ENCODE results near the gene KCTD1. TPM values are rescaled to one million over a fixed set of nuclear protein-coding genes. Genes with fewer than 3 reads are reported as not detected.

KCTD1 gene
- 15.3 TPM for polyA plus RNA-seq (2013, experiment 1 of 2)
- polyA plus RNA-seq (2013, experiment 2 of 2), result 17.0 TPM

DNA sequence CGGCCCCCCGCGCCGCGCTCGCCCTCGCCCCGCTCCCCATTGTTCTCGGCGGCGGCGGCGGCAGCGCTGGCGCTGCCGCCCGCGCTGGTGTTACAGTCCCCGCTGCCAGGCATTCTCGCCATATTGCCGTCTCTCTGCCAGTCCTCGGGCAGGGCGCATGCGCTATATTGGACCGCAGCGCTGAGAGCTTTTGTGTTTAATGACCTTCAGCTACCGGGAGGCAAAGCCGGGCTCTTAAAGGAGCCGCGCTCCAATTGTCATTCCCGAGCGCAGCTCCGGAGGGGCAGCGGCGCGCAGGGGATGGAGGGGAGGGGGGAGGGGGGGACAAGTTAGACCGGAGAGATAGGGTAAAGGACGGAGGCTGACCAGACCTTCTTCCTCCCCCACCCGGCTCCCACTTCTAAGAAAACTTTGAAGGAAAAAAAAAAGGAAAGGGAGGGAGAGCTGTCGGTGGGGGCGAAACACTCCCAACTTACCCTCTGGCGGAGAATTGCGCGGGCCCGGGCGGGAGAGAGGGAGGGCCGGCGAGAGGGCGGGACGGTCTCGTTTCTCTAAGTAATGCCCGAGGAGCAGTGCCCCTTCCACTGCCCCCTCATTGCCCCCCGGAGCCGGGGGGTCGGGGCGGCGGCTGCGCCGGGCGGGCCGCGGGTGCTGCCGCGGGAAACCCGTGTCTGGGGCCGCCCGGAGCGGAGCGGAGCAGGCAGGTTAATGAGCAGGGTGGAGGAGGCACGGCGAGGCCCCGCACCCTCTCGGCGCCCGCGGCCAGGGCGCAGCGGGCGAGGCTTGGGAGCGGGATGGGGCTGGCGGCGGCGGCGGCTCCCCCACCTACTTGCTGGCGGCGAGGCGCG lies at the start of gene KCTD1:
KCTD1 (minus strand) TSS at position 139 of the 848 bp plus-strand sequence; CDS start at position 122, 17 bp downstream.
- Histone ChIP-seq H3K18ac (ENCODE audit: low read length) (peak within 1 kb of the TSS; percentile 92), H3K9me3 (replicated peaks in 1 of 2; ENCODE audit: control insufficient read depth in 2 of 2, insufficient read depth in 1 of 2, low read depth in 1 of 2, low read length in 2 of 2) (peaks cover 0 to 13% of the 10 kb centered on the region in 2 donors), H3K4me1 (ENCODE audit: control insufficient read depth in 2 of 2, insufficient read depth in 1 of 2, low read depth in 1 of 2, low read length in 2 of 2) (peaks cover 22 to 33% of the 10 kb centered on the region in 2 donors), H3K27me3 (ENCODE audit: control insufficient read depth in 3 of 3, insufficient read depth in 3 of 3, low read depth in 1 of 3, low read length in 3 of 3) (peaks cover 12 to 49% (median 16%) of the 10 kb centered on the region in 3 experiments), H2AK5ac (ENCODE audit: low read depth, low read length) (peak within 1 kb of the TSS; percentile 96), H3K9ac (ENCODE audit: low read depth, low read length, poor library complexity) (peak within 1 kb of the TSS; percentile 79), H3K27ac (replicated peaks; ENCODE audit: low read length) (no peak within 1 kb of the TSS), H2AFZ (ENCODE audit: low read length) (peak within 1 kb of the TSS; percentile 97), H2BK5ac (ENCODE audit: low read length) (peak within 1 kb of the TSS; percentile 47), H3K36me3 (replicated peaks in 1 of 2; ENCODE audit: control insufficient read depth in 2 of 2, insufficient read depth in 2 of 2, low read length in 2 of 2) (peaks cover 0 to 35% of the 10 kb centered on the region in 2 donors), H2BK12ac (ENCODE audit: low read length) (peak within 1 kb of the TSS; percentile 93), H3K4me3 (ENCODE audit: low read length in 2 of 2) (peak within 1 kb of the TSS; percentile 88 to 90), H2BK15ac (ENCODE audit: low read length) (peak within 1 kb of the TSS; percentile 86), H3K23ac (ENCODE audit: low read depth, low read length, poor library complexity) (peak within 1 kb of the TSS; percentile 87), H3K4ac (ENCODE audit: low read length) (no peak within 1 kb of the TSS), H3K14ac (ENCODE audit: low read length) (peak within 1 kb of the TSS; percentile 76), H4K91ac (ENCODE audit: low read depth, low read length, poor library complexity) (no peak within 1 kb of the TSS), H3K4me2 (ENCODE audit: insufficient read depth, low read length, poor library complexity, severe bottlenecking) (peak within 1 kb of the TSS; percentile 98), H3K79me1 (ENCODE audit: low read depth, low read length) (peaks cover 5% of the 10 kb centered on the region), H2BK120ac (ENCODE audit: low read depth, low read length) (peak within 1 kb of the TSS; percentile 83), H4K8ac (ENCODE audit: low read depth, low read length) (peak within 1 kb of the TSS; percentile 88)
- WGBS, 2 donors (ENCODE audit: extremely low coverage in 2 of 2, insufficient read length in 2 of 2, insufficient replicate concordance in 1 of 2), result no CpG with 5 or more reads among the region's 88 CpGs
- DNase-seq (ENCODE audit: low spot score), result peak; percentile 81

GRCh38 chr18:26593365-26594320 lies 45.3 kb upstream of the KCTD1 start:
- Histone ChIP-seq H3K36me3 (replicated peaks in 1 of 2; ENCODE audit: control insufficient read depth in 2 of 2, insufficient read depth in 2 of 2, low read length in 2 of 2) (no peaks in the 10 kb centered on the region), H3K4me2 (ENCODE audit: insufficient read depth, low read length, poor library complexity, severe bottlenecking) (no peak overlapping the region), H3K18ac (ENCODE audit: low read length) (no peak overlapping the region), H3K9ac (ENCODE audit: low read depth, low read length, poor library complexity) (no peak overlapping the region), H3K27ac (replicated peaks; ENCODE audit: low read length) (no peak overlapping the region), H2AFZ (ENCODE audit: low read length) (no peak overlapping the region), H2BK5ac (ENCODE audit: low read length) (no peak overlapping the region), H3K4ac (ENCODE audit: low read length) (no peak overlapping the region), H3K14ac (ENCODE audit: low read length) (no peak overlapping the region), H3K23ac (ENCODE audit: low read depth, low read length, poor library complexity) (no peak overlapping the region), H4K8ac (ENCODE audit: low read depth, low read length) (no peak overlapping the region), H2BK12ac (ENCODE audit: low read length) (no peak overlapping the region), H4K91ac (ENCODE audit: low read depth, low read length, poor library complexity) (no peak overlapping the region), H3K4me1 (ENCODE audit: control insufficient read depth in 2 of 2, insufficient read depth in 1 of 2, low read depth in 1 of 2, low read length in 2 of 2) (no peaks in the 10 kb centered on the region), H3K79me1 (ENCODE audit: low read depth, low read length) (no peaks in the 10 kb centered on the region), H2AK5ac (ENCODE audit: low read depth, low read length) (no peak overlapping the region), H2BK15ac (ENCODE audit: low read length) (no peak overlapping the region), H3K27me3 (ENCODE audit: control insufficient read depth in 3 of 3, insufficient read depth in 3 of 3, low read depth in 1 of 3, low read length in 3 of 3) (no peaks in the 10 kb centered on the region), H3K4me3 (ENCODE audit: low read length in 2 of 2) (no peak overlapping the region), H2BK120ac (ENCODE audit: low read depth, low read length) (no peak overlapping the region), H3K9me3 (replicated peaks in 1 of 2; ENCODE audit: control insufficient read depth in 2 of 2, insufficient read depth in 1 of 2, low read depth in 1 of 2, low read length in 2 of 2) (peaks cover 2 to 9% of the 10 kb centered on the region in 2 donors)
- WGBS, 2 donors (ENCODE audit: extremely low coverage in 2 of 2, insufficient read length in 2 of 2, insufficient replicate concordance in 1 of 2), result 100% methylated on average over 1 of the region's 2 CpGs; no CpG with 5 or more reads in 1 of the 2 donors
- DNase-seq (ENCODE audit: low spot score), result no peak

DNA sequence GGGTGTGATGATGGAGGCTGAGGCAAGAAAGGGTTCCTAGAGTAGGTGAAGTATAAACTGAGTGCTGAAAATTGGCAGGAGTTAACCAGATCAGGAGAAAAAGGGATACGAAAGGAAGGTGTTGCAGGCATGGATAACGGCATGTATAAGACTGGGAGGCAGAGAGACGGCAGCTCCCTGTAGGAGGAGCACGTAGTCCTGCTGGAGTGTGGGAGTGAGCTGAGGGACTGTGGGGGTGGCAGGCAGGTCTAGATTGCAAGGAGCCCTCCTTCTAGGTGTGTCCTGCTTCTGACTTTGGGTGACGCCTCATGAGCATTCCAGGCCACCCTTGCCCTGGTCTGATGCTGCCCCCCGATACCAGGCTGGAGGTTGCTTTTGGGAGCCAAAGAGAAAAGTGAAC lies 36.4 kb upstream of the KCTD1 start:
- Histone ChIP-seq H2AFZ (ENCODE audit: low read length) (no peak overlapping the region), H3K27me3 (ENCODE audit: control insufficient read depth in 3 of 3, insufficient read depth in 3 of 3, low read depth in 1 of 3, low read length in 3 of 3) (no peaks in the 10 kb centered on the region), H4K91ac (ENCODE audit: low read depth, low read length, poor library complexity) (peak overlapping the region; percentile 61), H3K4me1 (ENCODE audit: control insufficient read depth in 2 of 2, insufficient read depth in 1 of 2, low read depth in 1 of 2, low read length in 2 of 2) (peaks cover 0 to 2% of the 10 kb centered on the region in 2 donors), H3K18ac (ENCODE audit: low read length) (peak overlapping the region; percentile 12), H4K8ac (ENCODE audit: low read depth, low read length) (peak overlapping the region; percentile 97), H3K4ac (ENCODE audit: low read length) (no peak overlapping the region), H3K36me3 (replicated peaks in 1 of 2; ENCODE audit: control insufficient read depth in 2 of 2, insufficient read depth in 2 of 2, low read length in 2 of 2) (no peaks in the 10 kb centered on the region), H2BK5ac (ENCODE audit: low read length) (no peak overlapping the region), H3K4me3 (ENCODE audit: low read length in 2 of 2) (no peak overlapping the region), H2AK5ac (ENCODE audit: low read depth, low read length) (no peak overlapping the region), H3K9me3 (replicated peaks in 1 of 2; ENCODE audit: control insufficient read depth in 2 of 2, insufficient read depth in 1 of 2, low read depth in 1 of 2, low read length in 2 of 2) (peaks cover 0 to 2% of the 10 kb centered on the region in 2 donors), H3K14ac (ENCODE audit: low read length) (no peak overlapping the region), H3K4me2 (ENCODE audit: insufficient read depth, low read length, poor library complexity, severe bottlenecking) (no peak overlapping the region), H3K27ac (replicated peaks; ENCODE audit: low read length) (no peak overlapping the region), H2BK120ac (ENCODE audit: low read depth, low read length) (no peak overlapping the region), H2BK12ac (ENCODE audit: low read length) (no peak overlapping the region), H3K23ac (ENCODE audit: low read depth, low read length, poor library complexity) (peak overlapping the region; percentile 17), H3K9ac (ENCODE audit: low read depth, low read length, poor library complexity) (no peak overlapping the region), H3K79me1 (ENCODE audit: low read depth, low read length) (no peaks in the 10 kb centered on the region), H2BK15ac (ENCODE audit: low read length) (no peak overlapping the region)
- DNase-seq (ENCODE audit: low spot score), result no peak
- WGBS, 2 donors (ENCODE audit: extremely low coverage in 2 of 2, insufficient read length in 2 of 2, insufficient replicate concordance in 1 of 2), result no CpG with 5 or more reads among the region's 6 CpGs
